IPS-11a (cell line): ENCODE results near the gene MBD3L2.
"Not testable (repeated sequence)": the region's sequence is repeated elsewhere in the genome, so short reads cannot be mapped to it uniquely, and the experiment has no call there.

Experiments
- H3K4me3 ChIP-seq: one replicate; pipeline ENCODE4 v1.5.1; 2013; ENCODE audit warnings: low read depth, low read length, control low read depth

MBD3L2 gene

DNA sequence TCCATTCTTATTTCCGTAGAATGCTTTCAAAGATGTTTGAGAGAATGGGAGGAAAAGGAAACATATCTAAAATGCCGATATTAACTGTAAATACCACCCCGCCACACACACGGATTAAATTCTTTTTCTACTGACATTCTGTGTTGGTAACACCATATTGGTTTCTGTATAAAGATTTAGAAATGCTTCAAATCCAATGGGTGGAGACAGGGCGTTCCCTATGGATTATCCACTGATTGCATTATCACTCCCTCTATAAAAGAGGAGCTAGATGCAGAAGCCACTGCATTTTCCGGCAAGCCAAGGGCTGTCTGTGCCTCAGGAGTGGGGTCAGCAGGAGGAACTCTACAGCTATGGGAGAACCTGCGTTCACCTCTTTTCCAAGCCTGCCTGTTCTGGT, at the start of gene MBD3L2:
Gene MBD3L2, plus strand, starts transcription at position 301 of the 400 bp plus-strand sequence. Its CDS starts 53 bp downstream, at position 354.
- H3K4me3 ChIP-seq: not testable (repeated sequence)

DNA sequence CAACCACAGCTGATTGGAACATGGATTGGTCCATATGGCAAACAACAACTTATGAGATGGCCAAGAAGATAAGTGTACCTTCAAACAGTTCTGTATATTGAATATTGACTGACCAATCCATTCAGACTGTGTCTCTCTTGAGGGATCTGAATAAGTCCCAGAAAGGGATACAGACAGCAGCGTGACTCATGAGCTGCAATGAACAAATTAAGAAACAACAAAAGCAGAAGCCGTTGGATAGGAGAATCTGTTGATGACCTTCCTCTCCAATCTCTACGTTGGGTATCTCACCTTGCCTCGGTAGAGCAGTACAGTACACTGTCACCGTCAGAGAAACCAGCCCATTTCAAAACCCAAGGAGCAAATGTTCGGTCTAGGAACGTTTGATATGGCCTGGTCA, 49.2 kb upstream of the MBD3L2 start:
- no peak overlapping the region for H3K4me3 ChIP-seq

DNA sequence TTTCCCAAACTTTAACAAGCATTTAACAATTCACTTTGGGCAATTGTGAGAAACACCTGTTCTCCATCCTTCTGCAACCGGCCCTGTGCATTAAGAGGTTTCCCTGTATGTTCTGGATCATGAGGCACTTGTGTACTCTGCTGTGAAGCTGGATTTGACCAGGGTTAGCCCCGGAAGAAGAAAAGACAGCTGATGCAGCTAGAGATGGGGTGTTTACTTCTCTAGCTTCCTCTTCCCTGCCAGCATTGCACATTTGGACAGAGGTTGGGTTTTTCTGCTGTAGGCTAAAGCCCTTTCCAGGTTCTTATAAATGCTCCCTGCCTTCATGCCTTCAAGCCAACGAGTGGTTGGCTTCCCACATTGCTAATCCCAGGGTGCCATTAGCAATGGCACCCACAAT, 48.8 kb upstream of the MBD3L2 start:
- no peak overlapping the region for H3K4me3 ChIP-seq

DNA sequence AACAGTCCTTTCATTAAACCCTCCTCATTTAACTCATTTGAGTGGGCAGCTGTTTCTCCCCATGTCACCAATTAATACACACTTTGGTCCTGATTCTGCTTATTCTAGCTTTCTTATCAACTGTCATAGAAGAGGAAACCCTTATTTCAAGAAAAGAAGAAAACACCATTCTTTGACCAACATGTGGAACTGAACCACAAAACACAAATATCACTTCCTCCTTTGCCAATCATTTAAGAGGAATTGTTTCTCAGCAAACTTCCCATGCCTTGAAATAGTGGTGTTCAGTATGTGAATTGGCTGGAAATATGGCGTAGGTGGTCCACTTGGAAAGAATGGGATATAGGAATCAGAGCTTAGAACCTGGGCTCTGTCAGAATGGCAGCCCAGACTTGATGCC, 48.3 kb upstream of the MBD3L2 start:
- no peak overlapping the region for H3K4me3 ChIP-seq

DNA sequence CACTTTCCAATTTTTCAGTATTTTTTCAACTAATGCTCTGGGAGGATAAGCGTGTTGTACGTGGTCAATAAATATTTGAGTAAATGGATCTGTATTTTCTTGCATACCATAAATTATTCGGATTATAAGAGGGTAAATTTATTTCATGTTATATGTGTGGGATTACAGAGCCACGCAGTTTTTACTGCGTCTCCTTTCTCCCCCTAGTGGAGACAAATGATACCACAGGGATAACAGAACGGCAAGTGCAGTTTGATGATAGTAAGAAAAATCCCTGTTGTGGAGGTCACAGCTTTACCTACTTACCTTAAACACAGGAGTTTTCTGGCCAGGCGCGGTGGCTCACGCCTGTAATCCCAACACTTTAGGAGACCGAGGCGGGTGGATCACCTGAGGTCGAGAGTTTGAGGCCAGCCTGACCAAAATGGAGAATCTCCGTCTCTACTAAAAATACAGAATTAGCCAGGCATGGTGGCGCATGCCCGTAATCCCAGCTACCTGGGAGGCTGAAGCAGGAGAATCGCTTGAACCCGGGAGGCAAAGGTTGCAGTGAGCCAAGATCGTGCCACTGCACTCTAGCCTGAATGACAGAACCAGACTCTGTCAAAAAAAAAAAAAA, 44.7 kb upstream of the MBD3L2 start:
- H3K4me3 ChIP-seq: no peak overlapping the region

DNA sequence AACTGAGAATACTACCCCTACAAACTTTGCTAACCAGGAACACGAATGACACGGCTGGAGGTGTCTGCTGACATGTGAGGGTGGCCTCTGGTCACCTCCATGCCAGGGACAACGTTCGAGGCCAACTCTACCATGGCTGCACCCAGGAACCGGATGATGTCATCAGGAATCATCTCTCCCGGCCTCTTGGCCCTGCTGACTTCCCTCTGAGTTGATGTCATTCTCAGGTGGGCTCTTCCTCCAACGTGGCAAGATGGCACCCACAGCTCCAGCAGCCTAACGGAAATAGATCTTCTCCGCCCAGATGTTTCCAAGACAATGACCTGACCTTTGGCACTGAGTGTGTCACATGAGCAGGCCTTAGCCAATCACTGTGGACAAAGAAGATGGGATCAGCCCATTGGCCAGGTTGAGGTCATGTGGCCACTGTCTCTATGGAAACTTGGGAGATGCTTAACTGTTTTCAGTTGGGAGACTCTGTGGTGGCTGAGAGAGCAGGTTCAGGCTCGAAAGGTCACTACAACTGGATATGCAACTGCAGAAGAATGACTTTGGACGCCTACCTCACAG, 42.9 kb upstream of the MBD3L2 start:
- H3K4me3 ChIP-seq: no peak overlapping the region

DNA sequence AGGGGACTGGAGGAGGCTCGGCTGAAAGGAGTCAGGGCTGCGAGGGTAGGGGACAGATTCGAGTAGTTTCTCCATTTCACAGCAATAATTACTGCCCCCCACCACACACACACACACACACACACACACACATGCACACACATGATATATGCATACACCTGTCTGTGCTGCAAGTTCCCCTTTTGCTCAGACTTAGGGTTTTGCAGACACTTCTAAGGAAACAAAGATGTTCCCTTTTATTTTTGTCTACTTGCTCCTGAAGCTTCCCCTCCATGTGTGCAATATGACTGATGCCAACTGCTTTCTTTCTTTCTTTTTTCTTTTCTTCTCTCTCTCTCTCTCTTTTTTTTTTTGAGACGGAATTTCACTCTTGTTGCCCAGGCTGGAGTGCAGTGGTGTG, 41.3 kb upstream of the MBD3L2 start:
- H3K4me3 ChIP-seq: no peak overlapping the region

DNA sequence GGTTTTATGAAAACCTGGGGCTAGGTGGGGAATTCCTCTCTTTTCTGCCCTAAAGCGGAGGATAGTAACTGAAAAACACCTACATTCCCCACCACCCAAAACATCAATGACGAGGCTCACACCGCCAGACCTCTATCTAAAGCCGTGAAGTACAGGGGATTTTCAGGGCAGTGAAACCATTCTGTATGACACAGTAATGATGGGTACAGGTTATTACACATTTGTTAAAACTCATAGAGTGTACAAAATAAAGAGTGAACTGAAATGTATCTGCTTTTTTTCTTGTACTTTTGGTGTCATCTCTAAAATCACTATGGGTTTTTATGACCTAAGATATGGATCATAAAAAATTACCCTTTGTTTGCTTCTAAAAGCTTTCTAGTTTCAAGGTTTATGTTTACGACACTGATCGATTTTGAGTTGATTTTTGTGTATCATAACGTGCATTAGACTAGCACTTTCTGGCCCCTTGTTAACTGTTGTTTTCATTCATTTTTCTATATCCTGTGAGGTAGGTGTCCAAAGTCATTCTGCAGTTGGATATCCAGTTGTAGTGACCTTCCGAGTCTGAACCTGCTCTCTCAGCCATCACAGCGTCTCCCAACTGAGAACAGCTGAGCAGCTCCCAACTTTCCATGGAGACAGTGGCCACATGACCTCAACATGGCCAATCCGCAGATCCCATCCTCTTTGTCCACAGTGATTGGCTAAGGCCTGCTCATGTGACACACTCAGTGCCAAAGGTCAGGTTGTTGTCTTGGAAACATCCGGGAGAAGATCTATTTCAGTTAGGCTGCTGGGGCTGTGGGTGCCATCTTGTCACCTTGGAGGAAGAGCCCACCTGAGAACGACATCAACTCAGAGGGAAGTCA, 38.2 kb upstream of the MBD3L2 start:
- no peak overlapping the region for H3K4me3 ChIP-seq

DNA sequence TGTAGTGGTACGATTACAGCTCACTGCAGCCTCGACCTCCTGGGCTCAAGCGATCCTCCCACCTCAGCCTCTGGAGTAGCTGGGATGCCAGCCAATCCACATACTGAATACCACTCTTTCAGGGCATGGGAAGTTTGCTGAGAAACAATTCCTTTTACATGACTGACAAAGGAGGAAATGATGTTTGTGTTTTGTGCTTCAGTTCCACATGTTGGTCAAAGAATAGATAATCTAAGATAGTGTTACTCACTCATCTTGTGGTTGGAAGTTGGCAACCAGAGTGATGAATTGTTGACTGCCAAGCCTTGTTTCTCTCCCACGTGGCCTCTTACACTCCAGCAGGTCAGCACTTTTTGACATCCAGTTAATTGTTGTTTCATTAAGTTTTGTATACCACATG, 35.4 kb upstream of the MBD3L2 start:
- no peak overlapping the region for H3K4me3 ChIP-seq

DNA sequence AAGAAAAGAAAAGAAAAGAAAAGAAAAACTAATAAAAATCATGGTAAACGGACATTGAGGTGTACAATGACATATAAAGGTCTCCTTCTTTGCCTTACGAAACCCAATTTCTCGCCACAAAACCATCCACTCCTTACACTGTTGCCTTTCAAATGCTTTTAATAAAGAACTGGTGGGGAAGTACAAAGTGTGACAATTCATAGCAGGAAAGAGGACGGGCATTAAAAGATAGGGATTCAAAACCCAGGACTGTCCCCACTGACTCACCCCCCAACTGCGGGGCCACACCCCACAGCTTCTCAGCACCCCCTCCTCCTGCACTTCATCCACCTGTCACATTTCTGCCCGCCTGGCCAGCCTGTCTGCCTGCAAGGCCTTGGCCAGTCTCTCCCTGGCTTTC, 30.3 kb upstream of the MBD3L2 start:
- no peak overlapping the region for H3K4me3 ChIP-seq

DNA sequence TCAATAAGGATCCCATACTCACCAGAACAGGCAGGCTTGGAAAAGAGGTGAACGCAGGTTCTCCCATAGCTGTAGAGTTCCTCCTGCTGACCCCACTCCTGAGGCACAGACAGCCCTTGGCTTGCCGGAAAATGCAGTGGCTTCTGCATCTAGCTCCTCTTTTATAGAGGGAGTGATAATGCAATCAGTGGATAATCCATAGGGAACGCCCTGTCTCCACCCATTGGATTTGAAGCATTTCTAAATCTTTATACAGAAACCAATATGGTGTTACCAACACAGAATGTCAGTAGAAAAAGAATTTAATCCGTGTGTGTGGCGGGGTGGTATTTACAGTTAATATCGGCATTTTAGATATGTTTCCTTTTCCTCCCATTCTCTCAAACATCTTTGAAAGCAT, 27.8 kb upstream of the MBD3L2 start, which contains the start of gene MBD3L2B:
Gene MBD3L2B, minus strand, starts transcription at position 101 of the 400 bp plus-strand sequence. Its CDS starts 34 bp downstream, at position 67.
- not testable (repeated sequence) for H3K4me3 ChIP-seq

DNA sequence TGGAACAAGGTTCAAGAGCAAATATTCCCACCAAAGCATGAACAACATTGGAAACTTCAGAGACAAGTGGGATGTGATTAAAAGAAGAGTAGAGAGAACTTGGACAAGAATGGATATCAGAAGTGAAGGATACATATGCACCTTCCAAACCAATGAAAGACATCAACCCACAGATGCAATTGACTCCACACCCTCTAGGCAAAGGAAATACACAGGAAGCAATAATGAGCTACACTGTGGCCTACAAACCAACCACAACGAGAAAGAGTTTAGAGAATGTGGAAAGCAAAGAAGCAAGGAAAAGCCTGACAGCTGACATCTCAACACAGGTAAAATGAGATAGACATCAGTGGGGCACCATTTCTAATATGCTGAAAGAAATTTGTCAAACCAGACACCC, 20.3 kb upstream of the MBD3L2 start:
- not testable (repeated sequence) for H3K4me3 ChIP-seq

DNA sequence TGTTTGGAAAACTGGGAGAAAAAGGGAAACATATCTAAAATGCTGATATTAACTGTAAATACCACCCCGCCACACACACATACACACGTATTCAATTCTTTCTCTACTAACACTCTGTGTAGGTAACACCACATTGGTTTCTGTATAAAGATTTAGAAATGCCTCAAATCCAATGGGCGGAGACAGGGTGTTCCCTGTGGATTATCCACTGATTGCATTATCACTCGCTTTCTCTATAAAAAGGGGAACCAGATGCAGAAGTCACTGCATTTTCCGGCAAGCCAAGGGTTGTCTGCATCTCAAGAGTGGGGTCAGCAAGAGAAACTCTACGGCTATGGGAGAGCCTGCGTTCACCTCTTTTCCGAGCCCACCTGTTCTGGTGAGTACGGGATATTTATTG, 18.8 kb upstream of the MBD3L2 start, which contains the start of gene MBD3L5:
Gene MBD3L5, plus strand, starts transcription at position 301 of the 400 bp plus-strand sequence. Its CDS starts 34 bp downstream, at position 335.
- not testable (repeated sequence) for H3K4me3 ChIP-seq

DNA sequence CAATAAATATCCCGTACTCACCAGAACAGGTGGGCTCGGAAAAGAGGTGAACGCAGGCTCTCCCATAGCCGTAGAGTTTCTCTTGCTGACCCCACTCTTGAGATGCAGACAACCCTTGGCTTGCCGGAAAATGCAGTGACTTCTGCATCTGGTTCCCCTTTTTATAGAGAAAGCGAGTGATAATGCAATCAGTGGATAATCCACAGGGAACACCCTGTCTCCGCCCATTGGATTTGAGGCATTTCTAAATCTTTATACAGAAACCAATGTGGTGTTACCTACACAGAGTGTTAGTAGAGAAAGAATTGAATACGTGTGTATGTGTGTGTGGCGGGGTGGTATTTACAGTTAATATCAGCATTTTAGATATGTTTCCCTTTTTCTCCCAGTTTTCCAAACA, 9.0 kb upstream of the MBD3L2 start, which contains the start of gene MBD3L4:
Gene MBD3L4, minus strand, starts transcription at position 101 of the 400 bp plus-strand sequence. Its CDS starts 35 bp downstream, at position 66.
- not testable (repeated sequence) for H3K4me3 ChIP-seq

DNA sequence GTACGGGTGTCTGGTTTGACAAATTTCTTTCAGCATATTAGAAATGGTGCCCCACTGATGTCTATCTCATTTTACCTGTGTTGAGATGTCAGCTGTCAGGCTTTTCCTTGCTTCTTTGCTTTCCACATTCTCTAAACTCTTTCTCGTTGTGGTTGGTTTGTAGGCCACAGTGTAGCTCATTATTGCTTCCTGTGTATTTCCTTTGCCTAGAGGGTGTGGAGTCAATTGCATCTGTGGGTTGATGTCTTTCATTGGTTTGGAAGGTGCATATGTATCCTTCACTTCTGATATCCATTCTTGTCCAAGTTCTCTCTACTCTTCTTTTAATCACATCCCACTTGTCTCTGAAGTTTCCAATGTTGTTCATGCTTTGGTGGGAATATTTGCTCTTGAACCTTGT, 7.6 kb upstream of the MBD3L2 start:
- not testable (repeated sequence) for H3K4me3 ChIP-seq

DNA sequence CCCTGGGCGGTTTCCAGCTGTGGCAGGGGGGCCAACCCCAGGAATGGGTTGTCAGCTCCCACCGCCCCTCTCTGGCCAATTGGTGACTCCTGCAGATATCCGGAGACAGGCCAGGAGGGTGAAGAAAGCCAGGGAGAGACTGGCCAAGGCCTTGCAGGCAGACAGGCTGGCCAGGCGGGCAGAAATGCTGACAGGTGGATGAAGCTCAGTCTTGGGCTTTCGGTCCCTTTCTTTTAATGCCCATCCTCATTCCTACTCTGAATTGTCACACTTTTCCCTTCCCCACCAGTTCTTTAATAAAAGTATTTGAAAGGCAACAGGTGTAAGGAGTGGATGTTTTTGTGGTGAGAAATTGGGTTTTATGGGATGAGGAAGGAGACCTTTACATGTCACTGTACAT, 2.3 kb downstream of the MBD3L2 start:
- not testable (repeated sequence) for H3K4me3 ChIP-seq

DNA sequence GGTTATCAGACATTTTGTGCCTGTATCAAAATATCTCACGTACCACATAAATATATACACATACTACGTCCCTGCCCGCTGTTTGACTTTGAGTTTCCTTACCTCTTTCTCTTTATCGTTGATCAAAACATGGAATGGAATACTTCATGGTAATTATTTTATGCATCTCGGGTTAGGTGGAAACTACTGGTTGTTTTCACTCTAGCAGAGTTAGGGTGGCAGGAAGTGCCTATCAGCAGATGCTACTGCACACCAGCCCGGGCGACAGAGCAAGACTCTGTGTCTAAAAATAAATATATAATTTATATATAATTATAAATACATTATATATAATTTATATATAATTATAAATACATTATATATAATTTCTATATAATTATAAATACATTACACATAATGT, 3.8 kb downstream of the MBD3L2 start:
- H3K4me3 ChIP-seq: not testable (repeated sequence)

DNA sequence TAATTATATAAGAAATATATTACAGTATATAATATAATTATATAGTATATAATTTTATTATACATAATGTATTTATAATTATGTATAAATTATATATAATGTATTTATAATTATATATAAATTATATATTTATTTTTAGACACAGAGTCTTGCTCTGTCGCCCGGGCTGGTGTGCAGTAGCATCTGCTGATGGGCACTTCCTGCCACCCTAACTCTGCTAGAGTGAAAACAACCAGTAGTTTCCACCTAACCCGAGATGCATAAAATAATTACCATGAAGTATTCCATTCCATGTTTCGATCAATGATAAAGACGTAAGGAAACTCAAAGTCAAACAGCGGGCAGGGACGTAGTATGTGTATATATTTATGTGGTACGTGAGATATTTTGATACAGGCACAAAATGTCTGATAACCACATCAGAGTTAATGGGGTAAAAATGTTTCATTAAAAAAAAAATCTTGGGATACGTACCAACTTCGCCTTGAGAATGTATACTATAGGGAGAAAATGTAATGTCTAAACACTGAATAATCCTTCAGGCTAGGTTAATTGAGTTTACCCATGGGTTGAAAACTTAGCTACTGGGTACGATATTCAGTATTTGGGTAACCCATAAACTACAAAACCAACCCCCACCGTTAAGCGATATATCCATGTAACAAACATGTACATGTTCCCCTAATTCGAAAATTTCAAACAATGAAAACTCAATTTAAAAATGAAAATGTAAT, 5.7 kb downstream of the MBD3L2 start:
- not testable (repeated sequence) for H3K4me3 ChIP-seq

DNA sequence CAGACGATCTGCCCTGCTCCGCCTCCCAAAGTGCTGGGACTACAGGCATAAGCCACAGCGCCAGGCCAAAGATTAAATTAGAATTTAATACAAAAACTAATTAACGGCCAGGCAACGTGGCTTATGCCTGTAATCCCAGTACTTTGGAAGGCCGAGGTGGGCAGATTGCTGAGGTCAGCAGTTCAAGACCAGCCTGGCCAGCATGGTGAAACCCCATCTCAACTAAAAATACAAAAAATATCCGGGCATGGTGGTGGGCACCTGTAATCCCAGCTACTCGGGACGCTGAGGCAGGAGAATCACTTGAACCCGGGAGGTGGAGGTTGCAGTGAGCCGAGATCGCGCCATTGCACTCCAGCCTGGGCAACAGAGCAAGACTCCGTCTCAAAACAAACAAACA, 6.6 kb downstream of the MBD3L2 start:
- H3K4me3 ChIP-seq: not testable (repeated sequence)

DNA sequence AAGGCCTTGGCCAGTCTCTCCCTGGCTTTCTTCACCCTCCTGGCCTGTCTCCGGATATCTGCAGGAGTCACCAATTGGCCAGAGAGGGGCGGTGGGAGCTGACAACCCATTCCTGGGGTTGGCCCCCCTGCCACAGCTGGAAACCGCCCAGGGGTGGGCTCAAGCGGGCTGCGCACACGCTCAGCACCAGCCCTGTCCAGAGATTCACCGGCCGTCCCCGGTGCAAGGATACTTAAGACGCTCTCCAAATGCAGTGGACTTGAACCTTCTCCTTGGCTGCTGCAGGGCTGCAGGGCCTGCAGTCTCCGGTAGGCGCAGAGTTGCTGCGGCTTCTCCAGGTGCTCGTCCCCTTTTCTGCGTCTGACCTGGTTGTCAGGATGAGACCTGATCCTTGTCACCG, 7.2 kb downstream of the MBD3L2 start:
- H3K4me3 ChIP-seq: not testable (repeated sequence)

DNA sequence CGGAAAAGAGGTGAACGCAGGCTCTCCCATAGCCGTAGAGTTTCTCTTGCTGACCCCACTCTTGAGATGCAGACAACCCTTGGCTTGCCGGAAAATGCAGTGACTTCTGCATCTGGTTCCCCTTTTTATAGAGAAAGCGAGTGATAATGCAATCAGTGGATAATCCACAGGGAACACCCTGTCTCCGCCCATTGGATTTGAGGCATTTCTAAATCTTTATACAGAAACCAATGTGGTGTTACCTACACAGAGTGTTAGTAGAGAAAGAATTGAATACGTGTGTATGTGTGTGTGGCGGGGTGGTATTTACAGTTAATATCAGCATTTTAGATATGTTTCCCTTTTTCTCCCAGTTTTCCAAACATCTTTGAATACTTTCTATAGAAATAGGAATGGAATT, 9.5 kb downstream of the MBD3L2 start, which contains the start of gene MBD3L3:
Gene MBD3L3, minus strand, starts transcription at position 101 of the 400 bp plus-strand sequence. Its CDS starts 71 bp downstream, at position 30.
- not testable (repeated sequence) for H3K4me3 ChIP-seq
